COLO668 (cell line): ENCODE measurements around the gene TNS3.

ENCODE experiments used
- DNase-seq: peaks from one replicate; lab custom pipeline; 2025; ENCODE audit not compliant: unreplicated experiment; lab: John Stamatoyannopoulos, UW

TNS3 gene

DNA sequence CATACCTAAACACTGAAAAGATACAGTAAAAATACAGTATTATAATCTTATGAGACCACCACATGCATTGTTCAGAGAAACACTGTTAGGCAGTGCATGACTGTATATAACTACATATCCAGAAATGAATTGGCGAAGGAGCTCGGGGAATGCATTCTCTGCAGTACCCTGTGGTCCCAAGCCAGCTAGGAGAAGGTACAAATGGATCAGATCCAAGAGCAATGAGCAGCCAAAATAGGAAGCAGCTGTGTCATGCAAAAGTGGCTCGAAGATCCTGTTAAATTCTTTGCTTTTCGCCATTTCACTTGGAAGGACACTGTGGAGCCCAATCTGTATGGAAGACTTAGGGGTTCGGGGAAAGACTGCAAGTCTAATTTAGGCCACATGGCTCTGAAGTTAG lies 334.8 kb downstream of the TNS3 start:
- no peak for DNase-seq

GRCh38 chr7:47244692-47245091 lies 337.2 kb downstream of the TNS3 start:
- DNase-seq: no peak

DNA sequence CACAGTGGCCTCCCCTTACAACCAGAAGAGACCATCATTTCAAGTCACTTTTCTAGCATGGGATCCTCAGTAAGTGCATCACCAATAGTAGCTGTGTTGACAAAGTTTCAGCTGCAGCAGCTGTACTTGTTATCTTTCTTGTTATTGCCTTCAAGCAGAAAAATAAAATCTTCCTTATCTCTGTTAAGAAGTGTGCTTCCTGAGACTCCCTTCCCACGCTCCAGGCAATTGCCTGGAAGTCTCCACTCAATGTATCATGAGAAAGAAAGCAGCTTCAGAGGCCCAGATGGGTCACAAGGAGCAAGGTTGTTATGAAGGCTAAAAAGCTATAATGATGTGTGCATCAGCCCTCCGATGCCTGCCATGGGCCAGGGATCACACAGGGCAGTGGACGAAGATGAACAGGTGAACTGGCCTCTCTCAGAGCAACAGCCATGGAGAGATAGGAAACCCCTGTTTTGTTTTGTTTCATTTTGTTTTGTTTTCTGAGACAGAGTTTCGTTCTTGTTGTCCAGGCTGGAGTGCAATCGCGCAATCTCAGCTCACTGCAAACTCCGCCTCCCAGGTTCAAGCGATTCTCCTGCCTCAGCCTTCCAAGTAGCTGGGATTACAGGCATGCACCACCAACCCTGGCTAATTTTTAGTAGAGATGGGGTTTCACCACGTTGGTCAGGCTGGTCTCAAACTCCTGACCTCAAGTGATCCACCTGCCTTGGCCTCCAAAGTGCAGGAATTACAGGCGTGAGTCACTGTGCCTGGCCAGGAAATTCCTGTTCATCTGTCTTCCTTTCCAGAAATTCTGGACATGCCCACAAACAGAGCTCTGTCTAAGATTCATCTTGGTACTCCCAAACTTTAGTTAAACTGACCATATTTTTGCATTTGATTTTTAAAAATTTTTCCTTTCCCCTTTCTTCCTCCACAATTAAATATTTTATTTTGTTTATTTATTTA lies 340.5 kb downstream of the TNS3 start:
- DNase-seq: no peak

- no peak for DNase-seq
Observed at GRCh38 chr7:47239931-47240421, 341.9 kb downstream of the TNS3 start.

- DNase-seq: no peak
Observed at GRCh38 chr7:47239034-47239433, 342.9 kb downstream of the TNS3 start.

GRCh38 chr7:47236480-47237129 lies 345.3 kb downstream of the TNS3 start:
- no peak for DNase-seq

DNA sequence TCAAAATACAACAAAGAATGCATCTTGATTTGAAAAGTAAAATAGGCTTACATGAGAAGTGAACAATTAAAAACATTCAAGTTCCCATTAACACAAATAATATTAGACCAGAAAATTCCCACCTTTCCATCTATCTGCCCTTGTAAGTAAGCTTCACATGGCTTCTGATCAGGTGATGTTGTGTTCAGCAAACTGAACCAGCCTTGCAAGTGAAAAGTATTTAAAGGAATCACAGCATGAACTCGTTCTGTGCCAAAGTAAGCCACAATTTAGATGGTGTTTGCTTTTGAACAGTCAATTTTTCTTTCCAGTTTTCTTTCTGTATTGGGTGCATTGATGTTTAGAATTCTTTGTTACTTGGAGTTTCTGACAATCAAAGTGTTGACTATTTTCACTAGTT lies 347.9 kb downstream of the TNS3 start:
- DNase-seq: no peak

DNA sequence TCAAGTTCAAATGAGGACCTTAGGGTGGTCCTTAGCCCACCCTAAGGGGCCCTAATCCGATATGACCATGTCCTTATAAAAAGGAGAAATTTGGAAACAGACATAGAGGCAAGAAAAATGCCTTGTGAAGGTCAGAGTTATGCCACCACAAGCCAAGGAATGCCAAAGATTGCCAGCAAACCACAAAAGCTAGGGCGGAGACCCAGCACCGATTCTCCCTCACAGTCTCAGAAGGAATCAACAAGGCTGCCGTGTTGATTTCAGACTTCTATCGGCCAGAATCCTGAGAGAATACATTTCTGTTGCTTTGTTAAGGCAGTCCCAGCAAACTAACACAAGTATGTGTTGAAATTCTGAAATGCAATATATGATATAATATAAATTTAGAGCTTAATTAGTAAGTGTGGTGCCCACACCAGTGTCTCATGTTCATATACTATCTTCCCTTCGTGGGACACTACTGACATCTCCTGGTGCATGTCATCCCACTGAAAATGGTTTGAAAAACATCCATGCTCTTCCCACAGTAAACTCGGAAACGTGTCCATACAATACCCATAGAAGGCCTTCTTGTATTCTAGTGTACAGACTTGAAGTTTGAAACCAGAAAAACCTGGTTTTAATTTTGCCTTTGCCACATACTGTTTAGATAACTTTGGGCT lies 349.0 kb downstream of the TNS3 start:
- DNase-seq: no peak

DNA sequence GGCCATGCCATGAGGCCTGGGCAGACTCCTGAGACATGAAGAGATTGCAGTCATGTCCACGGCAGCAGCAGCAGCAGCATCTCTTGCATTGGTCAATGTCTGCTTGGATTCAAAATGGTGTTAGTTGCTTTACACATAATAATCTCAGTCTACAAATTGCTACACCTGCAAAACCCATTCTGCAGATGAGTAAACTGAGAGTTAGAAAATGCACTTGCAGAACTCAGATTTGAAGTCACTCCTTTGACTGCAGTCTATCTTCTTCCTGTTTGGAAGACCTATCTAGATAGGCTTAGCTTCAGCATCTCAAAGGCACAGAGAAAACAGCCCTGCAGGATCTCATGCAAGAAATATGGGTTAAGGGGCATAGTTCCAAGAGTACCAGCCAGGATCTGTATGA lies 350.3 kb downstream of the TNS3 start:
- no peak for DNase-seq

- no peak for DNase-seq
Observed at GRCh38 chr7:47231032-47231431, 350.9 kb downstream of the TNS3 start.

GRCh38 chr7:47228386-47229014 lies 353.4 kb downstream of the TNS3 start:
- no peak for DNase-seq

GRCh38 chr7:47227762-47228177 lies 354.1 kb downstream of the TNS3 start:
- DNase-seq: peak; percentile 87

- no peak for DNase-seq
Observed at GRCh38 chr7:47226696-47227095, 355.2 kb downstream of the TNS3 start.

GRCh38 chr7:47225387-47226131 lies 356.4 kb downstream of the TNS3 start:
- DNase-seq: no peak
